EL (cell line): ENCODE data around the gene ISY1.

Source experiments
- DNase-seq: peaks from one replicate; pipeline ENCODE4 v3.0.0-alpha.2; 2016

Gene ISY1

GRCh38 chr3:129085818-129086217 lies 75.0 kb downstream of the ISY1 start:
- no peak for DNase-seq

DNA sequence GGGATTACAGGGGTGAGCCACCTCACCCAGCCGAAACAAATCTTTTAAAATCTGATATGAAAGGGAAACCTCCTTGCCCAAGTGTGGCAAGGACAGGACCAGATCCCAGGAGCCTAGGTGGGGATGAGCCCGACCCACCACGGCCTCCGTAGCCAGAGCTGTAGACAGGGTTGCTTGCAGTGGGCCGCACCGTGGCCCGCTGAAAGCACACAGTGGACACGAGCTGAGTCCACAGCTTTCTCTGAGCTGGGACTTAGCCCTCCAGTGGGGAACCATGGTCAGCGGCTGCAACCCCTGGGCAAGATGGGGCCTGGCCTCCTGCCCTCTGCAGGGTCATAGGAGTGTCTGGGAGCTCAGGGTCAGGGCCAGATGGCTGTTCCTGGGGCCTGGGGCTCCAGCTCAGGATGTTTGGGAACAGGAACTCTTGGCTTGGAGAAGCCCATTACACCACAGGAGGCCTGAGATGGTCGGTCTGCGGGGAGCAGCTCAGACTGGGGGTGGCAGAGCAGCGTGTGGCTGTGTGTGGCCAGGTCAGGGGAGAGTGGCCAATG lies 75.6 kb downstream of the ISY1 start:
- DNase-seq, result no peak

- no peak for DNase-seq
Measured at GRCh38 chr3:129084501-129084900, 76.4 kb downstream of the ISY1 start.

- no peak for DNase-seq
Measured at GRCh38 chr3:129082026-129082425, 78.8 kb downstream of the ISY1 start.

DNA sequence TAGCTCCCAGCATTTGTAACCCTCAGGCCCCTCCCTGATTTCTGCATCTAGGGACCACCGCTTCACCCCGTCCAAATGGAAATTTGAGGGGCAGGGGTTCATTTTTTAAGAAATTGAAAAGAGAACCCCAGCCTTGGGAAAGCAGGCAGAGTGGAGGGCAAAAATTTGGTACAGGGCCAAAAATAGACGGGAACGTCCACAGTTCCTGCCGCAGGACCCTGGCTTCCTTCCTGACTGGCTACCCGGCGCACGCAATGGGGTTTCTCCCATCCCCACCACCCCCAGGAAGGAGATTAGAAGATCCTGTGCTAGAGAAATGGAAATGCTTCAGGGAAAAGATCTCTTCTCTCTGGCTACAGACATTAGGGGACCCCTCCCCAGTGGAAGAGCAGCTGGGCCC lies 79.4 kb downstream of the ISY1 start:
- DNase-seq, result no peak

DNA sequence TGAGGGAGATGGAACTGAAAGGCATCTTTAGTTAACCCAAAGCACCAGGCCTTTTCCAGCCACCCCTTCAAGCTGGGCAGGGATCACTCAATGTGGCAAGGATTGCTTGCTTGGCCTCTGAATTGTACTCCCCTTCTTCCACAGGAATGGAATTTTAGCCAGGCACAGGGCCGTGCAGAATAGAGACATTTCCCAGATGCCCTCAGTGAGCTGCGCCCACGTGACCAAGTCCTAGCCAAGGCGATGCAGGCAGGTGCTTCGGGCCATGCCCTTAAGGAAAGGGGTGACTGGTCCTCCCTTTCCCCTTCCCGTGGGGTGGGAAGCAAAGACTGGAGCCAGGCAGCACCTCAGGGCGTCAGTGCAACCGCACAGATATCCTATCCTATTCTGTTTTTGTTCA lies 82.4 kb downstream of the ISY1 start:
- DNase-seq, result no peak
